Osteoblast (primary cell): ENCODE data around the gene TSFM. TPM values are rescaled to one million over a fixed set of nuclear protein-coding genes. Genes with fewer than 3 reads are reported as not detected.

Experiments
- DNase-seq: peaks from one replicate; pipeline ENCODE4 v3.0.0; 2011; ENCODE audit warnings: low spot score, mixed read lengths; ENCODE audit not compliant: insufficient read length; ENCODE audit errors: missing footprints
- H2AFZ ChIP-seq: 2 replicates; pipeline ENCODE4 v1.6.0; 2011; ENCODE audit warnings: mild to moderate bottlenecking, low read length
- H3K27ac ChIP-seq: 2 replicates; pipeline ENCODE4 v1.5.1; 2011; ENCODE audit warnings: mild to moderate bottlenecking, low read depth, low read length, moderate library complexity
- H3K27me3 ChIP-seq: 2 replicates; pipeline ENCODE4 v1.6.0; 2012; ENCODE audit warnings: mild to moderate bottlenecking, control low read depth, inconsistent platforms, low read length, moderate library complexity; ENCODE audit not compliant: insufficient read depth
- H3K36me3 ChIP-seq: 2 replicates; pipeline ENCODE4 v1.5.1; 2011; ENCODE audit warnings: mild to moderate bottlenecking, low read length, control low read depth, moderate library complexity; ENCODE audit not compliant: insufficient read depth
- H3K4me1 ChIP-seq: 2 replicates; pipeline ENCODE4 v1.5.1; 2011; ENCODE audit warnings: mild to moderate bottlenecking, low read length, control low read depth, moderate library complexity; ENCODE audit not compliant: insufficient read depth
- H3K4me2 ChIP-seq: 2 replicates; pipeline ENCODE4 v1.6.0; 2011; ENCODE audit warnings: mild to moderate bottlenecking, low read length; ENCODE audit not compliant: insufficient read depth
- H3K4me3 ChIP-seq: fragments of 200-600 bp; sonication (generic); 3 replicates; pipeline ENCODE4 v1.5.1; 2012; ENCODE audit warnings: mild to moderate bottlenecking, low read length, inconsistent platforms; ENCODE audit not compliant: insufficient read depth
- H3K79me2 ChIP-seq: 2 replicates; pipeline ENCODE4 v1.6.0; 2012; ENCODE audit warnings: mild to moderate bottlenecking, low read length, control low read depth, inconsistent platforms; ENCODE audit not compliant: insufficient read depth
- H3K9me3 ChIP-seq: 2 replicates; pipeline ENCODE4 v1.5.1; 2011; ENCODE audit warnings: low read depth, low read length, control low read depth
- H4K20me1 ChIP-seq: 2 replicates; pipeline ENCODE4 v1.6.0; 2012; ENCODE audit warnings: mild to moderate bottlenecking, low read length, control low read depth; ENCODE audit not compliant: insufficient read depth
- total RNA-seq: library from RNA; depleted of rRNA; stranded (reverse); fragments of >200 nt; gene quantifications from 2 replicates; pipeline ENCODE4 v1.2.3, GENCODE V29; 2012
- TF ChIP-seq, protein P1 (sequence below): IDR thresholded peaks from 2 replicates; pipeline ENCODE4 v1.5.1; 2011; ENCODE audit warnings: mild to moderate bottlenecking, low read depth, low read length, moderate library complexity; ENCODE audit errors: extremely low read depth

The TSFM gene
- total RNA-seq, 1 donor = 18.1 TPM

DNA sequence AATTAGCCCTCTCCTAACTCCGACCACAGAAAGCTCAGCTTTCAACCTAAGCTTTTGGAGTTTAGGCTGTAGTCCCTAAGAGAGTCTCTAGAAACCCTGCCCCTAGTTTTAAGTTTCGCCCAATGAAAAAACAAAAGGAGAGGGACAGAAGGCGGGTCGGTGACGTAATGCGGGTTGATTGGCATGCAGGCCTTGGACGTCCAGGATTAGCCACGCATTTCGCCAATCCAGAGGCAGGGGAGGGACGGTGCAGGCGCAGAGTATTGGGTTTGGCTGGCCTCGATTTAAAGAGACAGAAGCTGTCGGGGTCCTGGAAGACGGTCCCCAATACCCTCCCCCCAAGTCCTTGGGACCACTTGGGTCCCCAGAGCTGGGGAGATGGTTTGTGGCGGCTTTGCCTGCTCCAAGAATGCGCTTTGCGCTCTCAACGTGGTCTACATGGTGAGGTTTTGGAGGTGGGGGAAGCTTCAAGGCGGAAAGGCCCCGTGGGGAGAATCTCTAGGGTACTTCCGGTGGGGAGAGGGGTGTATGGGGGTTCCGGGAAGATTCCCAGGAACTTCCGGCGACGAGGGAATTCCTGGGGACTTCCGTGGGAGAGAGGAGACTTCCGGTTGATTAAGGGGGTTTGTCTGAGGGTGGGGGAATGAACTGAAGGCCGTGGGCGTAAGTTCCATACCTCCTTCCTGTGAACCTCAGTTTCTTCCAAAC, 37.7 kb upstream of the TSFM start, which contains the start of gene TSPAN31:
Gene TSPAN31 (plus strand): TSS at position 263 of the 708 bp plus-strand sequence. CDS start 116 bp downstream, at position 379.
- Histone ChIP-seq H3K27me3 (peaks cover 27% of the 10 kb centered on the region), H2AFZ (peak within 1 kb of the TSS; percentile 78), H3K4me3 (peak within 1 kb of the TSS; percentile 97), H3K27ac (peak within 1 kb of the TSS; percentile 98), H3K79me2 (peaks cover 23% of the 10 kb centered on the region), H4K20me1 (no peaks in the 10 kb centered on the region), H3K4me1 (peaks cover 7% of the 10 kb centered on the region), H3K36me3 (peaks cover 33% of the 10 kb centered on the region), H3K9me3 (no peaks in the 10 kb centered on the region), H3K4me2 (peak within 1 kb of the TSS; percentile 97)
- DNase-seq = peak; percentile 99
- TF ChIP-seq, protein P1, sequence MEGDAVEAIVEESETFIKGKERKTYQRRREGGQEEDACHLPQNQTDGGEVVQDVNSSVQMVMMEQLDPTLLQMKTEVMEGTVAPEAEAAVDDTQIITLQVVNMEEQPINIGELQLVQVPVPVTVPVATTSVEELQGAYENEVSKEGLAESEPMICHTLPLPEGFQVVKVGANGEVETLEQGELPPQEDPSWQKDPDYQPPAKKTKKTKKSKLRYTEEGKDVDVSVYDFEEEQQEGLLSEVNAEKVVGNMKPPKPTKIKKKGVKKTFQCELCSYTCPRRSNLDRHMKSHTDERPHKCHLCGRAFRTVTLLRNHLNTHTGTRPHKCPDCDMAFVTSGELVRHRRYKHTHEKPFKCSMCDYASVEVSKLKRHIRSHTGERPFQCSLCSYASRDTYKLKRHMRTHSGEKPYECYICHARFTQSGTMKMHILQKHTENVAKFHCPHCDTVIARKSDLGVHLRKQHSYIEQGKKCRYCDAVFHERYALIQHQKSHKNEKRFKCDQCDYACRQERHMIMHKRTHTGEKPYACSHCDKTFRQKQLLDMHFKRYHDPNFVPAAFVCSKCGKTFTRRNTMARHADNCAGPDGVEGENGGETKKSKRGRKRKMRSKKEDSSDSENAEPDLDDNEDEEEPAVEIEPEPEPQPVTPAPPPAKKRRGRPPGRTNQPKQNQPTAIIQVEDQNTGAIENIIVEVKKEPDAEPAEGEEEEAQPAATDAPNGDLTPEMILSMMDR = no peak

DNA sequence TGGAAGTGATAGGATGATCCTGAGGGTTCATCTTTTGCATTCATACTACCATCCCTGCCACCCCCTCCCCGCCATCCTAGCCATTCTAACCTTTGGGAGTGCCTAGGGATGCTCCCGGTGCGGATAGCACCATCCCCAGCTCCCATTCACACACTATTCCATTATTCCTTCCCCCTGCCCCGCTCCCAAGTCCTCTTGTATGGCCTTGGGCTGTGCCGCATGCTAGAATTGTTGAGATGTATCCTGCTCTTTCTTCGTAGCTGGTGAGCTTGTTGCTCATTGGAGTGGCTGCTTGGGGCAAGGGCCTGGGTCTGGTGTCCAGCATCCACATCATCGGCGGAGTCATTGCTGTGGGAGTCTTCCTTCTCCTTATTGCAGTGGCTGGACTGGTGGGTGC, 37.1 kb upstream of the TSFM start:
- TF ChIP-seq, protein P1 = no peak
- H3K9me3 ChIP-seq = no peaks in the 10 kb centered on the region
- peaks cover 37% of the 10 kb centered on the region for H3K36me3 ChIP-seq
- H3K27ac ChIP-seq = peak overlapping the region; percentile 98
- peaks cover 21% of the 10 kb centered on the region for H3K27me3 ChIP-seq
- peak overlapping the region; percentile 97 for H3K4me3 ChIP-seq
- DNase-seq = peak; percentile 32
- H3K4me1 ChIP-seq = peaks cover 7% of the 10 kb centered on the region
- peaks cover 27% of the 10 kb centered on the region for H3K79me2 ChIP-seq
- peak overlapping the region; percentile 97 for H3K4me2 ChIP-seq
- H4K20me1 ChIP-seq = no peaks in the 10 kb centered on the region
- peak overlapping the region; percentile 78 for H2AFZ ChIP-seq

DNA sequence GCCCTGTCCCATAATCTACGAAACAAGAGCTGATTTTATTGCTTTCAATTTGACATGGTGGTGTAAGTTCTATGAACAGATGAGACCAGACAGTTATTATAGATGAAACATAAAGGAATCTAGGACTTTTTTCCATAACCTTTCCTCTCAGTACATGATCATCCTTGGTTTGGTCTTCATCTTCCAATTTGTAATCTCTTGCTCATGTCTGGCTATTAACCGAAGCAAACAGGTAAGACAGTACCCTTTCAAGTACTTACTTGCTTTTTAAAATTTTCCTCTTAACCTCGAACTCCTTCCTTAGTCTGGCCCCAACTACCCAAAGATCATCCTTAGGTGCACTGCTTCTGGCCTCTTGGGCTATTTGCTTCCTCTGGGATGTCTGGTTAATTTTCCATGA, 36.6 kb upstream of the TSFM start:
- H3K27me3 ChIP-seq = peaks cover 16% of the 10 kb centered on the region
- H4K20me1 ChIP-seq = no peaks in the 10 kb centered on the region
- TF ChIP-seq, protein P1 = no peak
- peaks cover 33% of the 10 kb centered on the region for H3K79me2 ChIP-seq
- DNase-seq = no peak
- H3K4me1 ChIP-seq = peaks cover 12% of the 10 kb centered on the region
- no peak overlapping the region for H3K27ac ChIP-seq
- H2AFZ ChIP-seq = no peak overlapping the region
- H3K4me2 ChIP-seq = peak overlapping the region; percentile 97
- H3K36me3 ChIP-seq = peaks cover 43% of the 10 kb centered on the region
- no peaks in the 10 kb centered on the region for H3K9me3 ChIP-seq
- H3K4me3 ChIP-seq = peak overlapping the region; percentile 97

DNA sequence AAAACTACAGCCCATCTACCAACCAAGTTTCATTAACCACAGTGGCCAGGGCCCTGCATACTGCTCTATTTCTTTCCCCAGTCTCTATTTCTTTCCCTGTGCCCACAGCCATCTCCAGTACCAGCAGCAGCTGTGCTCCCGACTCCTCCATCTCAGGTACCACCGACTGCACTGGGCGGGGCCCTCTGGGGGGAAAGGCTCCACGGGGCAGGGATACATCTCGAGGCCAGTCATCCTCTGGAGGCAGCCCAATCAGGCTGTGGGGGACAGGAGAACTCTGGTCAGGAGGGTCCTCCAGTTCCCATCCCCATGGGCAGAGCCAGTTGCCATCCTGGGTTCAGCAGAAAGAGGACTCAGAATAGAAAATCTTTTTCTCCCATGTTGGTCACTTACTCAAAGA, 33.5 kb upstream of the TSFM start:
- peaks cover 45% of the 10 kb centered on the region for H3K36me3 ChIP-seq
- no peak for DNase-seq
- H3K4me3 ChIP-seq = no peak overlapping the region
- H3K79me2 ChIP-seq = peaks cover 46% of the 10 kb centered on the region
- no peaks in the 10 kb centered on the region for H4K20me1 ChIP-seq
- H3K27ac ChIP-seq = no peak overlapping the region
- no peak overlapping the region for H3K4me2 ChIP-seq
- H3K9me3 ChIP-seq = no peaks in the 10 kb centered on the region
- TF ChIP-seq, protein P1 = no peak
- H3K4me1 ChIP-seq = peaks cover 23% of the 10 kb centered on the region
- H2AFZ ChIP-seq = no peak overlapping the region
- H3K27me3 ChIP-seq = peaks cover 14% of the 10 kb centered on the region
